Natural killer cell treated with Interleukin-12 subunit alpha and Interleukin-12 subunit beta and Interleukin-15 and Interleukin-18, amount 100 ng/mL, for 72 hours (primary cell): ENCODE results near the gene OBSCN. TPM values are rescaled to one million over a fixed set of nuclear protein-coding genes. Genes with fewer than 3 reads are reported as not detected.

ENCODE experiments used
- ATAC-seq, 2 donors: fragments of 150-1000 bp; cut with Tn5 transposase in 1 of 2; sonication (Bioruptor Pico), chemical (Tn5 transposase) in 1 of 2; 2 replicates each; pipeline ENCODE4 v1.10.0; 2021
- DNase-seq: peaks from one replicate; pipeline ENCODE4 v3.0.0; 2022; ENCODE audit warnings: low spot score
- H3K27ac Mint-ChIP-seq, 2 donors: 1 replicate in 1 of 2; 2 replicates in 1 of 2; pipeline ENCODE4 v1.8.0; 2022; ENCODE audit warnings: mixed read lengths in 2 of 2, mild to moderate bottlenecking in 1 of 2, moderate library complexity in 1 of 2
- H3K27me3 Mint-ChIP-seq, 2 donors: 1 replicate in 1 of 2; 2 replicates in 1 of 2; pipeline ENCODE4 v1.8.0; 2022; ENCODE audit warnings: mixed read lengths in 2 of 2
- H3K36me3 Mint-ChIP-seq: one replicate; pipeline ENCODE4 v1.8.0; 2022; ENCODE audit warnings: mixed read lengths
- H3K4me1 Mint-ChIP-seq, 2 donors: 1 replicate in 1 of 2; 2 replicates in 1 of 2; pipeline ENCODE4 v1.8.0; 2022; ENCODE audit warnings: low read depth in 2 of 2, mixed read lengths in 2 of 2, mild to moderate bottlenecking in 1 of 2
- H3K4me3 Mint-ChIP-seq: one replicate; pipeline ENCODE4 v1.8.0; 2022; ENCODE audit warnings: mixed read lengths
- H3K9me3 Mint-ChIP-seq: 2 replicates; pipeline ENCODE4 v1.8.0; 2022; ENCODE audit warnings: mixed read lengths
- total RNA-seq, 2 donors: library from RNA; stranded (reverse); gene quantifications; one replicate each; pipeline ENCODE4 v1.2.3, GENCODE V29; 2022

Gene OBSCN
- total RNA-seq, 2 donors from 2014 or later, result 6.4 to 12.3 TPM

- Mint-ChIP-seq H3K36me3 (no peaks in the 10 kb centered on the region), H3K4me3 (no peak overlapping the region), H3K4me1 (no peaks in the 10 kb centered on the region), H3K9me3 (no peaks in the 10 kb centered on the region), H3K27me3 (no peaks in the 10 kb centered on the region), H3K27ac (no peak overlapping the region)
- no peak for DNase-seq
- ATAC-seq, result no peak
Observed at GRCh38 chr1:228364068-228364705, 156.3 kb downstream of the OBSCN start.

- no peak overlapping the region for H3K27ac Mint-ChIP-seq
- ATAC-seq (no peak), DNase-seq (no peak)
- no peaks in the 10 kb centered on the region for H3K9me3 Mint-ChIP-seq
- H3K27me3 Mint-ChIP-seq, result no peaks in the 10 kb centered on the region
- H3K36me3 Mint-ChIP-seq, result no peaks in the 10 kb centered on the region
- H3K4me1 Mint-ChIP-seq, result no peaks in the 10 kb centered on the region
- H3K4me3 Mint-ChIP-seq, result no peak overlapping the region
Observed at GRCh38 chr1:228364706-228365213, 156.9 kb downstream of the OBSCN start.

DNA sequence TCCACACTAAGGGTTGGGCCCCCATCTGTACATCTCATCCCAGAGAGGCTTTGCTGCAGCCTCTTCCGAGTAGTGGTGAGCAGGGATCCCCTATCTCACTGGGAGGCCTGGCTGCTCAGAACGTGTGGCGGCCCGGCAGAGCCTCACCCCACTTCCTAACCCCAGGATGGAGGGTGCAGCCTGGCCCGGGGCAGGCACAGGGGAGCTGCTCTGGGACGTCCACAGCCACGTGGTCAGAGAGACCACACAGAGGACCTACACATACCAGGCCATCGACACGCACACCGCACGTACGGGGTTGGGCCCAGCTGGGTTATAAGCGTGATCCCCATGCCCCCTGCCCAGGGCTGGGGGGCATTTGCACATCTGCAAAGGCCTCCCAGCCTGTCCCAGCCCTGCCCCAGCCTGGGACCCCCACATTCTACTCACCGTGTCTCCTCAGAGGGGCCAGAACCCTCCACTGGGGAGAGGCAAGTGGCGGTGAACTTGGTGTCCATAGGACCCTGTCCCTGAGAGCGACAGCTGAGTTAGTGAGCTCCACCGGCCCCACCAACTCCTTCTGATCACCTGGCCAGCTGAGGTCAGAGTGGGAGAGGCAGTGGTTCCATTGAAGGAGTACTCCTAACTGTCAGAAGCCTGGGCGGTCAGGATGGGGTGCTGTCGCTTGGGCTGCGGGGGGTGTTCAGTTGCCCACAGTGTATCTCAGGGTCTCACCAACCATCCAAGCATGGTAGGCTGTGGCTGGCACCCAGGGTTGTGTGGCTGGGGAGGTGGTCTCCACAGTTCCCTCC, 157.6 kb downstream of the OBSCN start:
- no peak overlapping the region for H3K4me3 Mint-ChIP-seq
- no peaks in the 10 kb centered on the region for H3K4me1 Mint-ChIP-seq
- H3K27ac Mint-ChIP-seq, result no peak overlapping the region
- no peak for ATAC-seq
- no peaks in the 10 kb centered on the region for H3K27me3 Mint-ChIP-seq
- no peaks in the 10 kb centered on the region for H3K36me3 Mint-ChIP-seq
- DNase-seq, result no peak
- no peaks in the 10 kb centered on the region for H3K9me3 Mint-ChIP-seq

GRCh38 chr1:228366062-228366865, 158.4 kb downstream of the OBSCN start:
- H3K27me3 Mint-ChIP-seq, result no peaks in the 10 kb centered on the region
- no peak for DNase-seq
- H3K36me3 Mint-ChIP-seq, result no peaks in the 10 kb centered on the region
- no peak overlapping the region for H3K4me3 Mint-ChIP-seq
- no peak for ATAC-seq
- H3K9me3 Mint-ChIP-seq, result no peaks in the 10 kb centered on the region
- H3K4me1 Mint-ChIP-seq, result no peaks in the 10 kb centered on the region
- no peak overlapping the region for H3K27ac Mint-ChIP-seq

DNA sequence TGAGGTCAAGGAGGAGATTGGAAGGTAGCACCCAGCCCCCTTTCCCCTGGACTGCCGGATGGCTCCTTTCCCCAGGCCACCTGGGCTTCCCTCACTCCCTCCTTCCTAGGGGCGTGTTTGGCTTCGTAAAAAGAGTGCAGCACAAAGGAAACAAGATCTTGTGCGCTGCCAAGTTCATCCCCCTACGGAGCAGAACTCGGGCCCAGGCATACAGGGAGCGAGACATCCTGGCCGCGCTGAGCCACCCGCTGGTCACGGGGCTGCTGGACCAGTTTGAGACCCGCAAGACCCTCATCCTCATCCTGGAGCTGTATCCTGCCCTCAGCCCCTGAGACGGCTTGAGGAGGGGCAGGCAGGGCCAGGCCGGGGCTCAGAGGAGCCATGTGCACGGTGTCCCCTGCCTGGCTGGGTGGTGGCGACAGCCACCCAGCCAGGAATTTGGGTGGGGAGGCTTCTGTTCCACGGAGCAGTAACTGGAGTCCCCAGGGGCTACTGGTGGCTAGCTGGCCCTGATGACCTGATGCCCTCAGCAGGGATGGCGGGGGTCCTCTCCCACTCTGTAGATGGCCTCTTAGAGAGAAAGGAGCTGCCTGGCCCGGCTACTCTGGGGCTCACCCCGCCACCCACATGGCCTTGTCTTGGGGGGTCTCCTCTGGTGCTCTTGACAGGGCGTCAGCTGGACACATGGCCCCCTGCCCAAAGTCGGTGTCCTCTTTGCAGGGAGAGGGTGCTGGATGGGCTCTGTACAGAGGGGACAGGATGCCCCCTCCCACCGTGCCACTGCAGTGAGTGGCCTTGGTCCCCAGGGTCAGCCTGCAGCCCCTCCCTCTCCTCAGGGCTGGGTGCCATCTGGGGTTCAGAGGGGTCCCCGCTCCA, 159.3 kb downstream of the OBSCN start:
- H3K4me3 Mint-ChIP-seq, result no peak overlapping the region
- H3K36me3 Mint-ChIP-seq, result no peaks in the 10 kb centered on the region
- no peaks in the 10 kb centered on the region for H3K9me3 Mint-ChIP-seq
- ATAC-seq, result no peak
- no peak for DNase-seq
- no peaks in the 10 kb centered on the region for H3K27me3 Mint-ChIP-seq
- no peak overlapping the region for H3K27ac Mint-ChIP-seq
- no peaks in the 10 kb centered on the region for H3K4me1 Mint-ChIP-seq

GRCh38 chr1:228367798-228368791, 160.3 kb downstream of the OBSCN start:
- Mint-ChIP-seq H3K4me3 (no peak overlapping the region), H3K36me3 (no peaks in the 10 kb centered on the region)
- no peak for ATAC-seq

GRCh38 chr1:228368801-228369607, 161.2 kb downstream of the OBSCN start:
- no peaks in the 10 kb centered on the region for H3K36me3 Mint-ChIP-seq
- no peaks in the 10 kb centered on the region for H3K9me3 Mint-ChIP-seq
- no peak overlapping the region for H3K27ac Mint-ChIP-seq
- no peak for ATAC-seq
- H3K4me3 Mint-ChIP-seq, result no peak overlapping the region
- no peaks in the 10 kb centered on the region for H3K27me3 Mint-ChIP-seq
- H3K4me1 Mint-ChIP-seq, result no peaks in the 10 kb centered on the region
- no peak for DNase-seq

More at GRCh38 chr1:228367798-228368791, 160.3 kb downstream of the OBSCN start:
- no peaks in the 10 kb centered on the region for H3K9me3 Mint-ChIP-seq
- H3K27ac Mint-ChIP-seq, result no peak overlapping the region
- H3K4me1 Mint-ChIP-seq, result no peaks in the 10 kb centered on the region
- H3K27me3 Mint-ChIP-seq, result no peaks in the 10 kb centered on the region
- peak; percentile 16 for DNase-seq

- Mint-ChIP-seq H3K27ac (no peak overlapping the region), H3K4me1 (no peaks in the 10 kb centered on the region), H3K27me3 (no peaks in the 10 kb centered on the region), H3K4me3 (no peak overlapping the region), H3K9me3 (no peaks in the 10 kb centered on the region), H3K36me3 (no peaks in the 10 kb centered on the region)
- DNase-seq (no peak), ATAC-seq (no peak)
Observed at GRCh38 chr1:228369608-228370438, 162.0 kb downstream of the OBSCN start.

- ATAC-seq, result no peak
- H3K27ac Mint-ChIP-seq, result no peak overlapping the region
- no peaks in the 10 kb centered on the region for H3K27me3 Mint-ChIP-seq
- no peaks in the 10 kb centered on the region for H3K9me3 Mint-ChIP-seq
- DNase-seq, result no peak
- no peaks in the 10 kb centered on the region for H3K36me3 Mint-ChIP-seq
- H3K4me1 Mint-ChIP-seq, result no peaks in the 10 kb centered on the region
- no peak overlapping the region for H3K4me3 Mint-ChIP-seq
Observed at GRCh38 chr1:228370439-228370940, 162.6 kb downstream of the OBSCN start.

DNA sequence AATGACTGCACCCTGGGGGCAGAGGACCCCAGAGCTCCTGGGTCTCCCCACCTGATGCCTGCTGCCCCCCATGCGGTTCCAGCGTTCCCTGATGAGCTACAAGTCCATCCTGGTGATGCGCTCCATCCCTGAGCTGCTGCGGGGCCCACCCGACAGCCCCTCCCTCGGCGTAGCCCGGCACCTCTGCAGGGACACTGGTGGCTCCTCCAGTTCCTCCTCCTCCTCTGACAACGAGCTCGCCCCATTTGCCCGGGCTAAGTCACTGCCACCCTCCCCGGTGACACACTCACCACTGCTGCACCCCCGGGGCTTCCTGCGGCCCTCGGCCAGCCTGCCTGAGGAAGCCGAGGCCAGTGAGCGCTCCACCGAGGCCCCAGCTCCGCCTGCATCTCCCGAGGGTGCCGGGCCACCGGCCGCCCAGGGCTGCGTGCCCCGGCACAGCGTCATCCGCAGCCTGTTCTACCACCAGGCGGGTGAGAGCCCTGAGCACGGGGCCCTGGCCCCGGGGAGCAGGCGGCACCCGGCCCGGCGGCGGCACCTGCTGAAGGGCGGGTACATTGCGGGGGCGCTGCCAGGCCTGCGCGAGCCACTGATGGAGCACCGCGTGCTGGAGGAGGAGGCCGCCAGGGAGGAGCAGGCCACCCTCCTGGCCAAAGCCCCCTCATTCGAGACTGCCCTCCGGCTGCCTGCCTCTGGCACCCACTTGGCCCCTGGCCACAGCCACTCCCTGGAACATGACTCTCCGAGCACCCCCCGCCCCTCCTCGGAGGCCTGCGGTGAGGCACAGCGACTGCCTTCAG, 163.3 kb downstream of the OBSCN start:
- no peak overlapping the region for H3K27ac Mint-ChIP-seq
- H3K4me1 Mint-ChIP-seq, result no peaks in the 10 kb centered on the region
- DNase-seq, result no peak
- no peaks in the 10 kb centered on the region for H3K36me3 Mint-ChIP-seq
- no peaks in the 10 kb centered on the region for H3K27me3 Mint-ChIP-seq
- no peaks in the 10 kb centered on the region for H3K9me3 Mint-ChIP-seq
- H3K4me3 Mint-ChIP-seq, result no peak overlapping the region
- ATAC-seq, result no peak
